H9 (cell line): ENCODE results near the gene DPH6. TPM values are rescaled to one million over a fixed set of nuclear protein-coding genes. Genes with fewer than 3 reads are reported as not detected.

Experiments
- DNase-seq: peaks from one replicate; pipeline ENCODE4 v3.0.0-alpha.2; 2017
- H2AFZ ChIP-seq: one replicate; pipeline ENCODE4 v1.6.1; 2013; ENCODE audit warnings: mild to moderate bottlenecking, low read length, control low read depth, moderate library complexity
- H2AK5ac ChIP-seq: 2 replicates; pipeline ENCODE4 v1.6.1; 2013; ENCODE audit warnings: low read length, control low read depth, mixed read lengths; ENCODE audit not compliant: insufficient read length
- H2BK120ac ChIP-seq: one replicate; pipeline ENCODE4 v1.6.1; 2013; ENCODE audit warnings: low read depth, mild to moderate bottlenecking, low read length, control low read depth, inconsistent platforms; ENCODE audit not compliant: poor library complexity, severe bottlenecking
- H2BK12ac ChIP-seq: 2 replicates; pipeline ENCODE4 v1.6.1; 2013; ENCODE audit warnings: low read length, control low read depth, mixed read lengths, low read depth; ENCODE audit not compliant: insufficient read length
- H2BK15ac ChIP-seq: 2 replicates; pipeline ENCODE4 v1.6.1; 2013; ENCODE audit warnings: low read depth, low read length, control low read depth
- H2BK20ac ChIP-seq: one replicate; pipeline ENCODE4 v1.6.1; 2013; ENCODE audit warnings: low read depth, mild to moderate bottlenecking, low read length, control low read depth, inconsistent platforms; ENCODE audit not compliant: poor library complexity, severe bottlenecking
- H2BK5ac ChIP-seq: 2 replicates; pipeline ENCODE4 v1.6.1; 2013; ENCODE audit warnings: low read length, control low read depth, mixed read lengths; ENCODE audit not compliant: insufficient read length
- H3K14ac ChIP-seq: 2 replicates; pipeline ENCODE4 v1.6.1; 2013; ENCODE audit warnings: low read length, control low read depth; ENCODE audit not compliant: insufficient read depth
- H3K18ac ChIP-seq: 2 replicates; pipeline ENCODE4 v1.6.1; 2013; ENCODE audit warnings: low read depth, mild to moderate bottlenecking, mixed read lengths, low read length, control low read depth; ENCODE audit not compliant: insufficient read length
- H3K23ac ChIP-seq: 2 replicates; pipeline ENCODE4 v1.6.1; 2013; ENCODE audit warnings: low read length, control low read depth, mixed read lengths, low read depth; ENCODE audit not compliant: insufficient read length
- H3K23me2 ChIP-seq: 2 replicates; pipeline ENCODE4 v1.6.1; 2013; ENCODE audit warnings: low read depth, mild to moderate bottlenecking, mixed read lengths, low read length, control low read depth; ENCODE audit not compliant: insufficient read length, poor library complexity, severe bottlenecking
- H3K27ac ChIP-seq: 2 replicates; pipeline ENCODE4 v1.5.1; 2013; ENCODE audit warnings: low read length, control low read depth, mixed read lengths, low read depth; ENCODE audit not compliant: insufficient read length
- H3K27me3 ChIP-seq: 2 replicates; pipeline ENCODE4 v1.6.1; 2013; ENCODE audit warnings: low read length, control low read depth, inconsistent platforms; ENCODE audit not compliant: insufficient read depth
- H3K4ac ChIP-seq: 2 replicates; pipeline ENCODE4 v1.6.1; 2013; ENCODE audit warnings: low read depth, mild to moderate bottlenecking, control low read depth, inconsistent platforms, low read length, moderate library complexity
- H3K4me1 ChIP-seq: 2 replicates; pipeline ENCODE4 v1.6.1; 2013; ENCODE audit warnings: low read length, control low read depth, inconsistent platforms; ENCODE audit not compliant: insufficient read depth
- H3K4me2 ChIP-seq: 2 replicates; pipeline ENCODE4 v1.6.1; 2013; ENCODE audit warnings: low read length, control low read depth, mixed read lengths; ENCODE audit not compliant: insufficient read length, insufficient read depth
- H3K56ac ChIP-seq: 2 replicates; pipeline ENCODE4 v1.6.1; 2013; ENCODE audit warnings: low read depth, mild to moderate bottlenecking, mixed read lengths, low read length, control low read depth; ENCODE audit not compliant: insufficient read length
- H3K79me1 ChIP-seq: 2 replicates; pipeline ENCODE4 v1.6.1; 2013; ENCODE audit warnings: low read depth, mild to moderate bottlenecking, moderate library complexity, low read length, control low read depth, inconsistent platforms; ENCODE audit not compliant: insufficient read depth, poor library complexity, severe bottlenecking
- H3K79me2 ChIP-seq: 2 replicates; pipeline ENCODE4 v1.6.1; 2013; ENCODE audit warnings: low read length, control low read depth, inconsistent platforms; ENCODE audit not compliant: insufficient read depth
- H3K9ac ChIP-seq: 2 replicates; pipeline ENCODE4 v1.6.1; 2013; ENCODE audit warnings: low read length, control low read depth, mixed read lengths; ENCODE audit not compliant: insufficient read length; ENCODE audit errors: extremely low read depth
- H3K9me3 ChIP-seq: one replicate; pipeline ENCODE4 v1.6.1; 2013; ENCODE audit warnings: low read depth, low read length, inconsistent platforms; ENCODE audit not compliant: control insufficient read depth
- H3T11ph ChIP-seq: one replicate; pipeline ENCODE4 v1.6.1; 2013; ENCODE audit warnings: mild to moderate bottlenecking, low read length, control low read depth, inconsistent platforms
- H4K20me1 ChIP-seq: one replicate; pipeline ENCODE4 v1.6.1; 2013; ENCODE audit not compliant: control insufficient read depth, insufficient read length, insufficient read depth
- H4K5ac ChIP-seq: 2 replicates; pipeline ENCODE4 v1.6.1; 2013; ENCODE audit warnings: low read depth, mild to moderate bottlenecking, mixed read lengths, low read length, control low read depth; ENCODE audit not compliant: insufficient read length
- H4K8ac ChIP-seq: replicated peaks from 2 replicates; pipeline ENCODE4 v1.6.1; 2013; ENCODE audit warnings: low read length, control low read depth, mixed read lengths, low read depth; ENCODE audit not compliant: insufficient read length
- H4K91ac ChIP-seq: 2 replicates; pipeline ENCODE4 v1.6.1; 2013; ENCODE audit warnings: low read depth, mild to moderate bottlenecking, moderate library complexity, mixed read lengths, low read length, control low read depth; ENCODE audit not compliant: insufficient read length
- H3K27ac Mint-ChIP-seq, 3 experiments: 2 replicates in 2 of 3; 3 replicates in 1 of 3; pipeline ENCODE4 v1.8.0; 2020 to 2021; ENCODE audit warnings: mixed read lengths in 3 of 3, mild to moderate bottlenecking in 1 of 3, moderate library complexity in 1 of 3
- H3K27me3 Mint-ChIP-seq: 2 replicates; pipeline ENCODE4 v1.8.0; 2021; ENCODE audit warnings: low read depth, mild to moderate bottlenecking, moderate library complexity, mixed read lengths
- H3K36me3 Mint-ChIP-seq, 3 experiments: 2 replicates in 2 of 3; 3 replicates in 1 of 3; pipeline ENCODE4 v1.8.0; 2020 to 2021; ENCODE audit warnings: low read depth in 3 of 3, mixed read lengths in 3 of 3; ENCODE audit not compliant: insufficient read depth in 1 of 3
- H3K4me1 Mint-ChIP-seq, 2 experiments: 2 replicates each; pipeline ENCODE4 v1.8.0; 2020; ENCODE audit warnings: mixed read lengths in 2 of 2
- H3K4me3 Mint-ChIP-seq, 2 experiments: 2 replicates in 1 of 2; 3 replicates in 1 of 2; pipeline ENCODE4 v1.8.0; 2020 to 2021; ENCODE audit warnings: mild to moderate bottlenecking in 2 of 2, mixed read lengths in 2 of 2, moderate library complexity in 1 of 2
- H3K9me3 Mint-ChIP-seq, 2 experiments: 2 replicates in 1 of 2; 3 replicates in 1 of 2; pipeline ENCODE4 v1.8.0; 2020; ENCODE audit warnings: mild to moderate bottlenecking in 2 of 2, mixed read lengths in 2 of 2, moderate library complexity in 1 of 2
- WGBS: extraction: QIAGEN DNeasy Blood & Tissue Kit; methylation state at CpG from one replicate; pipeline ENCODE4 v1.1.7; 2013; ENCODE audit warnings: missing lambda C conversion rate, low lambda C conversion rate, mixed read lengths; ENCODE audit not compliant: insufficient read length; ENCODE audit errors: extremely low coverage; 5-methylcytosine and 5-hydroxymethylcytosine counted together
- total RNA-seq: library from RNA; stranded (reverse); gene quantifications from 2 replicates; pipeline ENCODE4 v1.2.1, GENCODE V29; 2021
- TF ChIP-seq, protein P1 (sequence below): fragments of 200-600 bp; sonication (generic); conservative IDR thresholded peaks from 3 replicates; pipeline ENCODE4 v1.8.0; 2021; ENCODE audit warnings: antibody characterized with exemption, mild to moderate bottlenecking

The DPH6 gene
- total RNA-seq, 1 experiment from 2014 or later = 42.0 TPM

DNA sequence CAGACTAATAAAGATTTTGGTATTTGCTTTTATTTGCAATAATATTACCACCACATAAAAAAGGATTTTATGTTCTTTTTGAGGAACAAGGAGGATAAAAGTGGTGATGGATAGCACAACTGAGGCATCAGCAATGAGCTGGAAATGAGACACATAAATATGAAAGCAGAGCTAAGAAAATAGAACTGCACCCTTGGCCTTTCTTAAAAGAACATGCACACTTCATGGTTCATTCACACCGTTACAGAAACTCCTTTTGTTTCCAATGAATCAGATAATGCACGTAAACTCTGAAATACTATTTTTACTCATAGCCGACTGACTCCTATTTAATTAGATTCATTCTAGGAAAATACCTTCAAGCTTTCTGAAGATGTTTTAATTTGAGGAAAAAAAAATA lies 19.9 kb upstream of the DPH6 start:
- no peaks in the 10 kb centered on the region for H4K20me1 ChIP-seq
- TF ChIP-seq, protein P1, sequence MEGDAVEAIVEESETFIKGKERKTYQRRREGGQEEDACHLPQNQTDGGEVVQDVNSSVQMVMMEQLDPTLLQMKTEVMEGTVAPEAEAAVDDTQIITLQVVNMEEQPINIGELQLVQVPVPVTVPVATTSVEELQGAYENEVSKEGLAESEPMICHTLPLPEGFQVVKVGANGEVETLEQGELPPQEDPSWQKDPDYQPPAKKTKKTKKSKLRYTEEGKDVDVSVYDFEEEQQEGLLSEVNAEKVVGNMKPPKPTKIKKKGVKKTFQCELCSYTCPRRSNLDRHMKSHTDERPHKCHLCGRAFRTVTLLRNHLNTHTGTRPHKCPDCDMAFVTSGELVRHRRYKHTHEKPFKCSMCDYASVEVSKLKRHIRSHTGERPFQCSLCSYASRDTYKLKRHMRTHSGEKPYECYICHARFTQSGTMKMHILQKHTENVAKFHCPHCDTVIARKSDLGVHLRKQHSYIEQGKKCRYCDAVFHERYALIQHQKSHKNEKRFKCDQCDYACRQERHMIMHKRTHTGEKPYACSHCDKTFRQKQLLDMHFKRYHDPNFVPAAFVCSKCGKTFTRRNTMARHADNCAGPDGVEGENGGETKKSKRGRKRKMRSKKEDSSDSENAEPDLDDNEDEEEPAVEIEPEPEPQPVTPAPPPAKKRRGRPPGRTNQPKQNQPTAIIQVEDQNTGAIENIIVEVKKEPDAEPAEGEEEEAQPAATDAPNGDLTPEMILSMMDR = no peak
- no peak overlapping the region for H3K27ac Mint-ChIP-seq
- DNase-seq = no peak
- no peaks in the 10 kb centered on the region for H3K79me1 ChIP-seq
- no peak overlapping the region for H3T11ph ChIP-seq
- H3K27me3 Mint-ChIP-seq = no peaks in the 10 kb centered on the region
- no peak overlapping the region for H3K23ac ChIP-seq
- no peaks in the 10 kb centered on the region for H3K79me2 ChIP-seq
- H3K4ac ChIP-seq = no peak overlapping the region
- no peaks in the 10 kb centered on the region for H3K4me1 Mint-ChIP-seq
- H3K27me3 ChIP-seq = no peaks in the 10 kb centered on the region
- no peaks in the 10 kb centered on the region for H3K9me3 Mint-ChIP-seq
- no peaks in the 10 kb centered on the region for H3K4me1 ChIP-seq
- H4K5ac ChIP-seq = no peak overlapping the region
- H3K56ac ChIP-seq = no peak overlapping the region
- WGBS = no CpG with 5 or more reads among the region's 3 CpGs
- no peak overlapping the region for H2BK12ac ChIP-seq
- H2BK20ac ChIP-seq = no peak overlapping the region
- no peak overlapping the region for H3K9ac ChIP-seq
- H3K23me2 ChIP-seq = no peaks in the 10 kb centered on the region
- no peak overlapping the region for H2BK15ac ChIP-seq
- H2AK5ac ChIP-seq = no peak overlapping the region
- no peak overlapping the region for H3K4me2 ChIP-seq
- H3K18ac ChIP-seq = no peak overlapping the region
- no peak overlapping the region for H2BK120ac ChIP-seq
- H4K91ac ChIP-seq = no peak overlapping the region
- H3K27ac ChIP-seq = no peak overlapping the region
- H3K9me3 ChIP-seq = no peaks in the 10 kb centered on the region
- H2BK5ac ChIP-seq = no peak overlapping the region
- H3K4me3 Mint-ChIP-seq = no peak overlapping the region
- no peak overlapping the region for H3K14ac ChIP-seq
- H3K36me3 Mint-ChIP-seq = no peaks in the 10 kb centered on the region
- H2AFZ ChIP-seq = no peak overlapping the region
- no peak overlapping the region for H4K8ac ChIP-seq
